HepG2 (cell line): ENCODE measurements around the gene FBXO8.

Experiments used
- BRCA1 ChIP-seq: sonication (generic); formaldehyde crosslinking; IDR thresholded peaks from 2 replicates; pipeline ENCODE4 v1.4.0; 2020; ENCODE audit warnings: missing genetic modification reagents
- CTCF ChIP-seq: sonication (generic); formaldehyde crosslinking; IDR thresholded peaks from 2 replicates; pipeline ENCODE4 v1.5.0; 2020; ENCODE audit warnings: mild to moderate bottlenecking, missing genetic modification reagents, moderate library complexity
- EZH2 ChIP-seq: conservative IDR thresholded peaks from 2 replicates; pipeline ENCODE4 v1.6.1; 2012; ENCODE audit warnings: mild to moderate bottlenecking, low read depth, low read length, moderate library complexity
- THAP11 ChIP-seq: IDR thresholded peaks from 2 replicates; pipeline ENCODE4 v1.6.1; 2016; ENCODE audit warnings: missing biosample characterization, missing genetic modification reagents
- ZBTB25 ChIP-seq: IDR thresholded peaks from 2 replicates; pipeline ENCODE4 v1.6.1; 2018; ENCODE audit warnings: missing genetic modification reagents
- ZNF382 ChIP-seq: sonication (generic); formaldehyde crosslinking; IDR thresholded peaks from 2 replicates; pipeline ENCODE4 v1.5.0; 2020; ENCODE audit warnings: missing genetic modification reagents, mild to moderate bottlenecking, borderline replicate concordance
- TF ChIP-seq, protein P1 (sequence below): IDR thresholded peaks from 2 replicates; pipeline ENCODE4 v1.6.1; 2012; ENCODE audit warnings: inconsistent platforms

- TF ChIP-seq EZH2 (no peak), BRCA1 (CRISPR knock-in tag) (no peak), ZNF382 (CRISPR knock-in tag) (no peak), THAP11 (no peak), CTCF (CRISPR knock-in tag) (no peak), ZBTB25 (CRISPR knock-in tag) (no peak)
- TF ChIP-seq, protein P1, sequence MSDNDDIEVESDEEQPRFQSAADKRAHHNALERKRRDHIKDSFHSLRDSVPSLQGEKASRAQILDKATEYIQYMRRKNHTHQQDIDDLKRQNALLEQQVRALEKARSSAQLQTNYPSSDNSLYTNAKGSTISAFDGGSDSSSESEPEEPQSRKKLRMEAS: no peak
These were observed 6.0 kb downstream of the FBXO8 start for GRCh38 chr4:174277433-174277832.
